ENCODE results near the gene PFDN1. TPM values are rescaled to one million over a fixed set of nuclear protein-coding genes. Genes with fewer than 3 reads are reported as not detected.

Gene PFDN1
- total RNA-seq, 1 experiment from 2014 or later = 54.4 TPM

- intact Hi-C loops (cut with micrococcal nuclease; ENCODE audit: unreplicated experiment) = no loop called here
- Histone ChIP-seq H3K27ac (ENCODE audit: low read length) (no peak overlapping the region), H3K27me3 (ENCODE audit: control insufficient read depth, insufficient read depth, low read length) (no peaks in the 10 kb centered on the region), H3K36me3 (ENCODE audit: control insufficient read depth, insufficient read depth, low read length) (no peaks in the 10 kb centered on the region), H3K4me1 (ENCODE audit: control insufficient read depth, insufficient read depth, low read length) (peaks cover 10% of the 10 kb centered on the region), H3K4me3 (ENCODE audit: low read depth in 2 of 2, low read length in 2 of 2) (no peak overlapping the region), H3K9me3 (ENCODE audit: control insufficient read depth, insufficient read depth, low read depth, low read length) (no peaks in the 10 kb centered on the region)
- BruUV-seq (replicated peaks) = no TSS peak
- no peak for DNase-seq (ENCODE audit: low read depth, low spot score)
- in situ Hi-C loops (cut with HindIII; ENCODE audit: low pct_unique_long_range_greater_than_20kb, low sequenced_read_pairs) = no loop called here
- TF ChIP-seq REST (IDR thresholded peaks at IDR 0.05; ENCODE audit: insufficient read depth in 1 of 2, low read depth in 2 of 2, low read length in 1 of 2) (no peak), CTCF (IDR thresholded peaks at IDR 0.05) (no peak), POLR2AphosphoS5 (IDR thresholded peaks at IDR 0.05; ENCODE audit: low read depth, low read length) (no peak), SIN3A (IDR thresholded peaks at IDR 0.05; ENCODE audit: borderline replicate concordance, insufficient read depth, low read depth, low read length) (no peak), TCF7L2 (IDR thresholded peaks at IDR 0.05; ENCODE audit: low read depth, low read length) (no peak)
- ChIA-PET CTCF (interaction anchor here (0.7 to 1.8 kb wide), 4 partner anchors 10 to 1264 kb away, joined by 4 to 5 read pairs (median 4); partner anchors contain the start of gene HBEGF), POLR2A (interaction anchor here (0.7 to 0.9 kb wide), 2 partner anchors 18 to 82 kb away, joined by 3 read pairs; no protein-coding TSS in a partner anchor)
- ATAC-seq = no peak
Measured at GRCh38 chr5:140328036-140328764, 25.3 kb upstream of the PFDN1 start.

- H3K4me1 ChIP-seq (ENCODE audit: control insufficient read depth, insufficient read depth, low read length) = peaks cover 14% of the 10 kb centered on the region
- no peaks in the 10 kb centered on the region for H3K9me3 ChIP-seq (ENCODE audit: control insufficient read depth, insufficient read depth, low read depth, low read length)
- no peak overlapping the region for H3K4me3 ChIP-seq (ENCODE audit: low read depth in 2 of 2, low read length in 2 of 2)
- intact Hi-C loops (cut with micrococcal nuclease; ENCODE audit: unreplicated experiment) = no loop called here
- ChIA-PET POLR2A (interaction anchor here (0.9 kb wide), 1 partner anchor 81 kb away, joined by 3 read pairs; no protein-coding TSS in a partner anchor), CTCF (interaction anchor here (0.7 to 1.1 kb wide), 2 partner anchors 19 to 1265 kb away, joined by 4 to 5 read pairs; partner anchors contain the start of gene HBEGF)
- TF ChIP-seq TCF7L2 (IDR thresholded peaks at IDR 0.05; ENCODE audit: low read depth, low read length) (no peak), CTCF (IDR thresholded peaks at IDR 0.05) (no peak), SIN3A (IDR thresholded peaks at IDR 0.05; ENCODE audit: borderline replicate concordance, insufficient read depth, low read depth, low read length) (no peak), REST (IDR thresholded peaks at IDR 0.05; ENCODE audit: insufficient read depth in 1 of 2, low read depth in 2 of 2, low read length in 1 of 2) (no peak), POLR2AphosphoS5 (IDR thresholded peaks at IDR 0.05; ENCODE audit: low read depth, low read length) (no peak)
- no TSS peak for BruUV-seq (replicated peaks)
- in situ Hi-C loops (cut with HindIII; ENCODE audit: low pct_unique_long_range_greater_than_20kb, low sequenced_read_pairs) = no loop called here
- no peaks in the 10 kb centered on the region for H3K36me3 ChIP-seq (ENCODE audit: control insufficient read depth, insufficient read depth, low read length)
- H3K27me3 ChIP-seq (ENCODE audit: control insufficient read depth, insufficient read depth, low read length) = no peaks in the 10 kb centered on the region
- ATAC-seq = no peak
- DNase-seq (ENCODE audit: low read depth, low spot score) = no peak
- no peak overlapping the region for H3K27ac ChIP-seq (ENCODE audit: low read length)
Measured at GRCh38 chr5:140327589-140327988, 24.7 kb upstream of the PFDN1 start.
